Nephron progenitor cell (in vitro differentiated cells): ENCODE results near the gene PDE4B.

Source experiments
- DNase-seq: peaks from one replicate; pipeline ENCODE4 v3.0.0; 2021
- H3K27ac Mint-ChIP-seq: 2 replicates; pipeline ENCODE4 v1.8.0; 2021; ENCODE audit warnings: mild to moderate bottlenecking, moderate library complexity, mixed read lengths
- H3K27me3 Mint-ChIP-seq: 2 replicates; pipeline ENCODE4 v1.8.0; 2021; ENCODE audit warnings: mild to moderate bottlenecking, low read depth, mixed read lengths; ENCODE audit not compliant: poor library complexity
- H3K36me3 Mint-ChIP-seq: 2 replicates; pipeline ENCODE4 v1.8.0; 2021; ENCODE audit warnings: low read depth, mixed read lengths
- H3K4me1 Mint-ChIP-seq: 2 replicates; pipeline ENCODE4 v1.8.0; 2021; ENCODE audit warnings: mixed read lengths
- H3K4me3 Mint-ChIP-seq: 2 replicates; pipeline ENCODE4 v1.8.0; 2021; ENCODE audit warnings: mild to moderate bottlenecking, moderate library complexity, mixed read lengths
- H3K9me3 Mint-ChIP-seq: 2 replicates; pipeline ENCODE4 v1.8.0; 2021; ENCODE audit warnings: mild to moderate bottlenecking, moderate library complexity, mixed read lengths
- TF ChIP-seq, protein P1 (sequence below): fragments of 200-600 bp; sonication (generic); IDR thresholded peaks from 2 replicates; pipeline ENCODE4 v1.5.0; 2021; ENCODE audit warnings: antibody characterized with exemption

The PDE4B gene

DNA sequence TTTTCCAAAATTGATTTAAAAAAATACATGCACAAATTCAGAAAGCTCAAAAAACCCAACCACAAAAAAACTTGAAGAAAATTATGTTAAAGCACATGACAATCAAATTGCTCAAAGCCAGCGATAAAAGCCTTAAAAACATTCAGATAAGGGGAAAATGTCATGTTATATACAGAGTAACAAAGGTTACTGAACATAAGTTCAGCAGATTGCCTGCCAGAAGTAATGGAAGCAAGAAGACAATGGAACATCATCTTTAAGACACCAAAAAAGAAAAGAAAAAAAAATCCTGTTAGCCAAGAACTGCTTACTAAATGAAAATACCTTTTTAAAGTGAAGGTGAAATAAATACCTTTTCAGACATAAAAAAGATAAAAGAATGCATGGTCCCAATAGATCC, 594.0 kb downstream of the PDE4B start:
- Mint-ChIP-seq H3K4me1 (no peaks in the 10 kb centered on the region), H3K9me3 (peaks cover 68% of the 10 kb centered on the region), H3K27ac (no peak overlapping the region), H3K4me3 (no peak overlapping the region), H3K36me3 (peaks cover 4% of the 10 kb centered on the region), H3K27me3 (peaks cover 6% of the 10 kb centered on the region)
- TF ChIP-seq, protein P1, sequence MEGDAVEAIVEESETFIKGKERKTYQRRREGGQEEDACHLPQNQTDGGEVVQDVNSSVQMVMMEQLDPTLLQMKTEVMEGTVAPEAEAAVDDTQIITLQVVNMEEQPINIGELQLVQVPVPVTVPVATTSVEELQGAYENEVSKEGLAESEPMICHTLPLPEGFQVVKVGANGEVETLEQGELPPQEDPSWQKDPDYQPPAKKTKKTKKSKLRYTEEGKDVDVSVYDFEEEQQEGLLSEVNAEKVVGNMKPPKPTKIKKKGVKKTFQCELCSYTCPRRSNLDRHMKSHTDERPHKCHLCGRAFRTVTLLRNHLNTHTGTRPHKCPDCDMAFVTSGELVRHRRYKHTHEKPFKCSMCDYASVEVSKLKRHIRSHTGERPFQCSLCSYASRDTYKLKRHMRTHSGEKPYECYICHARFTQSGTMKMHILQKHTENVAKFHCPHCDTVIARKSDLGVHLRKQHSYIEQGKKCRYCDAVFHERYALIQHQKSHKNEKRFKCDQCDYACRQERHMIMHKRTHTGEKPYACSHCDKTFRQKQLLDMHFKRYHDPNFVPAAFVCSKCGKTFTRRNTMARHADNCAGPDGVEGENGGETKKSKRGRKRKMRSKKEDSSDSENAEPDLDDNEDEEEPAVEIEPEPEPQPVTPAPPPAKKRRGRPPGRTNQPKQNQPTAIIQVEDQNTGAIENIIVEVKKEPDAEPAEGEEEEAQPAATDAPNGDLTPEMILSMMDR, result no peak
- no peak for DNase-seq

DNA sequence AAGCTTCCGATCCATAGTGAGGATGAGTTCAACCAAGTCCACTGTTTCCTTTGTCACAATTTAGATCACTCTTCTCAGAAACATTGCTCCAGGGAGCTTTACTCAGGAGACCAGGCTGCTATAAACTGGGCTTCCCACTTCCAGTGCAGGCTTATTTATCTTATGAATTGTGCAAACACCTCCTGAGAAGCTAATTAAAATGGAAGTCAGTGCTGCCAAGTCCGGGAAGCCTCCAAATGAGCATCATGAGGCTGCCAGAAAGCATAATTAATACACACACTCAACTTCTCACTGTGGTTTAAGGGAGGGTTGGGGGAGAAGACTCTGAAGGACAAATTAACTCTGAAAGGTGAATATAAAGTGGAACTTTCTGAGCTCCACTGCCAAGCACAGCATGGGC, 596.2 kb downstream of the PDE4B start:
- TF ChIP-seq, protein P1, result no peak
- peaks cover 6% of the 10 kb centered on the region for H3K27me3 Mint-ChIP-seq
- no peak for DNase-seq
- H3K36me3 Mint-ChIP-seq, result peaks cover 4% of the 10 kb centered on the region
- H3K9me3 Mint-ChIP-seq, result peaks cover 54% of the 10 kb centered on the region
- H3K27ac Mint-ChIP-seq, result no peak overlapping the region
- H3K4me1 Mint-ChIP-seq, result no peaks in the 10 kb centered on the region
- H3K4me3 Mint-ChIP-seq, result no peak overlapping the region

DNA sequence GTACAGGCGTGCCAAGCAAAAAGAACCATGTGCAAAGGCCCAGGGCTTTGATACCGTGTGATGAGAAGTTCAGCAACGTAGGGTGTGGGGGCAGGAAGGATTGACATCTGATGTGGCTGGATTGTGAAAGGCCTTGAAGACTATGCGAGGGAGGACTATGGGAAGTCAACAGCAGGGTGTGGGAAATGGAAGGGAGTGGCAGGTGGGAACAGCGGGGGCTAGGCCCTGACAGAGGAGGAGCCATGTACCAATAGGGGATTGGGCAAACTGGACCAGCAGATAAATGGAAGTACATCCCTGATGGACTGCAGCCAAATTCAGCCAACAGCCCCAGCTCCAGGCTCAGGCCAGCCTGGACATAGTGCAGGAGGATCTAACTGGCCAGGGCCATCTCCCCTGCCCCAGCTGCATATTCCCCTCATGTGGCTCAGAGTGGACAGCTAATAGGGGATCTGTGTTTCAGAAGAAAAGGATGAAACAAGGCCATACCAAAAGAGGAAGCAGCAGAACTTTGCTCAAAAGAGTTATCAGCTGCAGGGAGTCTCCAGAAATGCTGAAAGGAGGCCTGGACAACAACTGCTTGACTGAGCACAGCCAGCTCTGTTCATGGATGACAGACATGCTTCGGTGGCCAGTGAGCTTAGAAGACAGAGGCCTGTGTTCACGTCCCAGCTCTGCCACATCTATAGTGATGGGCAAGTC, 601.0 kb downstream of the PDE4B start:
- Mint-ChIP-seq H3K9me3 (peaks cover 11% of the 10 kb centered on the region), H3K27ac (no peak overlapping the region), H3K4me3 (no peak overlapping the region), H3K36me3 (no peaks in the 10 kb centered on the region), H3K4me1 (no peaks in the 10 kb centered on the region), H3K27me3 (peaks cover 3% of the 10 kb centered on the region)
- TF ChIP-seq, protein P1, result no peak
- DNase-seq, result no peak

DNA sequence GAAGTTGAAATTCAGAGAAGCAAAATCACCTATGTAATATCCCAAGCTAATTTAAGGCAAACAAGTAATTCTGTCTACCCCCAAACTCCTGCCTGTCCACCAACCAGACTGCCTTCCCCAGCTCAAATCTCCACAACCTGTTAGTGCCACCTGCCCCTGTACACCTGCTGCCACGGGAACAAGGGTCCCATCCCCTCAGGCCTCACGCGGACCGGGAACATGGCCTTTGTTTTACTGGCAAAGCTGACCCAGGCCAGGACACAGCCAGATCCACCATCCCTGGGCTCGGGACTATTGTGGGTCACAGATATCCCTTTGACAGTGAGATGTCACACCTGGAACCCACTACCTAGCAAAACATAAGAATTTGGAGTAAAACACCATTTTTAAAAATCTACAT, 601.9 kb downstream of the PDE4B start:
- Mint-ChIP-seq H3K27me3 (peaks cover 3% of the 10 kb centered on the region), H3K9me3 (peaks cover 6% of the 10 kb centered on the region), H3K4me3 (no peak overlapping the region), H3K36me3 (no peaks in the 10 kb centered on the region), H3K4me1 (no peaks in the 10 kb centered on the region), H3K27ac (no peak overlapping the region)
- TF ChIP-seq, protein P1, result no peak
- DNase-seq, result no peak

DNA sequence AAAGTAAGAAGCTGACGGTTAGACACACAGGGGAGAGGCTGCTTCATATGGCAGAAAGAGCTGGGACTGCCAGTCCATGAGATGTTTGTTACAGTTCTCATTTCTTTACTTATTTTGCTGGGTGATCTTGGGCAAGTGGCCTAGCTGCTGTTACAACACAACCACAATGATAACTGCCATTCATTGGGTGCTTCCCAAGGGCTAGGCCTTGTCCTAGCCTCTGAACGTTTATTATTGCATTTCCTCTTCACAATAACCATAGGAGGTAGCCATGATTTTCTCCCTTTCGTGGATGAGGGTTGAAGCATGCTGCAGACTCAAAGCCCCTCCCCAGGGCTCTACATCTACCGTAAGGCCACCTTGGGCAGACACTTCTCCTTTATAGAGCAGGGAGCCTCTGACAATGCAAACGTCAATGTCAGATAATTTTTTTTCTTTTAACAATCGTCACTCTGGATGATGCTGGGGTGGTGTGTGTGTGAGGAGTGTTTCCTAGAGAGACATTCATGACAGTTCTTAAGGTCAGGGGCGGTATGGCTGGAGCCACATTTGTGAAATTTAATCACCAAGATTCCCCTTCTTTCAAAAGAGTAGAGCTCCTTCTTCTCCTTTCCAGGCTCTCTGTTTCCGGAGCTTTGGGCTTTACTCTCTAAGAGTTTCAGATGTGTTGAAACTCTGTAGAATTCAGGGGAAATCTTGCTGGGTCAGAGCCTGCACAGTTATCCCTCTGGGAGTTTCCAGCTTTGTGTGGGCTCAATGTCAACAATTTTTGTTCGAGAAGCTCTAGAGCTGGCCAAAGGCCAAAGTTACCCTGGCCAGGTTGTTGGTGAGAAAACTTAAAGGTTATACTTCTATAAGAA, 602.7 kb downstream of the PDE4B start:
- no peak for DNase-seq
- peaks cover 2% of the 10 kb centered on the region for H3K9me3 Mint-ChIP-seq
- TF ChIP-seq, protein P1, result no peak
- H3K27ac Mint-ChIP-seq, result peak overlapping the region; percentile 10
- peaks cover 3% of the 10 kb centered on the region for H3K27me3 Mint-ChIP-seq
- no peak overlapping the region for H3K4me3 Mint-ChIP-seq
- H3K4me1 Mint-ChIP-seq, result peaks cover 4% of the 10 kb centered on the region
- no peaks in the 10 kb centered on the region for H3K36me3 Mint-ChIP-seq
